HG02970 (cell line): ENCODE data around the gene KRT39.

Experiments
- ATAC-seq: cut with Tn5 transposase; IDR thresholded peaks from one replicate; pipeline ENCODE4 v1.9.1; 2021; ENCODE audit warnings: mild to moderate bottlenecking, moderate library complexity, moderate number of reproducible peaks; ENCODE audit not compliant: unreplicated experiment, low FRiP score

The KRT39 gene

GRCh38 chr17:40981115-40981514, 14.4 kb upstream of the KRT39 start:
- ATAC-seq: no peak

GRCh38 chr17:40980596-40980995, 13.8 kb upstream of the KRT39 start:
- ATAC-seq: no peak

- ATAC-seq: no peak
These were observed 13.4 kb upstream of the KRT39 start for GRCh38 chr17:40980117-40980516.

- ATAC-seq: no peak
These were observed 11.9 kb upstream of the KRT39 start for GRCh38 chr17:40978575-40979151.

GRCh38 chr17:40975516-40975915, 8.8 kb upstream of the KRT39 start:
- ATAC-seq: no peak

GRCh38 chr17:40974366-40974765, 7.6 kb upstream of the KRT39 start:
- ATAC-seq: no peak

GRCh38 chr17:40967582-40967981, 834 bp upstream of the KRT39 start:
- ATAC-seq: no peak

- no peak for ATAC-seq
These were observed 2.9 kb downstream of the KRT39 start for GRCh38 chr17:40963838-40964237.

GRCh38 chr17:40962059-40962561, 4.6 kb downstream of the KRT39 start:
- ATAC-seq: no peak

GRCh38 chr17:40961591-40961990, 5.2 kb downstream of the KRT39 start:
- ATAC-seq: no peak

GRCh38 chr17:40960144-40960543, 6.6 kb downstream of the KRT39 start:
- no peak for ATAC-seq

- no peak for ATAC-seq
These were observed 8.4 kb downstream of the KRT39 start for GRCh38 chr17:40958086-40958953.

- ATAC-seq: no peak
These were observed 10.1 kb downstream of the KRT39 start for GRCh38 chr17:40956401-40957254.

- no peak for ATAC-seq
These were observed 12.9 kb downstream of the KRT39 start for GRCh38 chr17:40953881-40954280.

GRCh38 chr17:40952661-40953060, 14.1 kb downstream of the KRT39 start:
- ATAC-seq: no peak

- no peak for ATAC-seq
These were observed 14.6 kb downstream of the KRT39 start for GRCh38 chr17:40952154-40952553.

GRCh38 chr17:40951011-40951622, 15.6 kb downstream of the KRT39 start:
- no peak for ATAC-seq

- ATAC-seq: no peak
These were observed 16.6 kb downstream of the KRT39 start for GRCh38 chr17:40950176-40950575.

- ATAC-seq: no peak
These were observed 17.3 kb downstream of the KRT39 start for GRCh38 chr17:40949418-40949817.

GRCh38 chr17:40947929-40948328, 18.8 kb downstream of the KRT39 start:
- ATAC-seq: no peak

GRCh38 chr17:40945414-40945813, 21.3 kb downstream of the KRT39 start:
- ATAC-seq: no peak
